ENCODE results near the gene ZNF229. TPM values are rescaled to one million over a fixed set of nuclear protein-coding genes. Genes with fewer than 3 reads are reported as not detected.
"Not testable (repeated sequence)": the region's sequence is repeated elsewhere in the genome, so short reads cannot be mapped to it uniquely, and the experiment has no call there.

ZNF229 gene
- total RNA-seq, result 0.07 and 0.57 TPM in 2 replicates

DNA sequence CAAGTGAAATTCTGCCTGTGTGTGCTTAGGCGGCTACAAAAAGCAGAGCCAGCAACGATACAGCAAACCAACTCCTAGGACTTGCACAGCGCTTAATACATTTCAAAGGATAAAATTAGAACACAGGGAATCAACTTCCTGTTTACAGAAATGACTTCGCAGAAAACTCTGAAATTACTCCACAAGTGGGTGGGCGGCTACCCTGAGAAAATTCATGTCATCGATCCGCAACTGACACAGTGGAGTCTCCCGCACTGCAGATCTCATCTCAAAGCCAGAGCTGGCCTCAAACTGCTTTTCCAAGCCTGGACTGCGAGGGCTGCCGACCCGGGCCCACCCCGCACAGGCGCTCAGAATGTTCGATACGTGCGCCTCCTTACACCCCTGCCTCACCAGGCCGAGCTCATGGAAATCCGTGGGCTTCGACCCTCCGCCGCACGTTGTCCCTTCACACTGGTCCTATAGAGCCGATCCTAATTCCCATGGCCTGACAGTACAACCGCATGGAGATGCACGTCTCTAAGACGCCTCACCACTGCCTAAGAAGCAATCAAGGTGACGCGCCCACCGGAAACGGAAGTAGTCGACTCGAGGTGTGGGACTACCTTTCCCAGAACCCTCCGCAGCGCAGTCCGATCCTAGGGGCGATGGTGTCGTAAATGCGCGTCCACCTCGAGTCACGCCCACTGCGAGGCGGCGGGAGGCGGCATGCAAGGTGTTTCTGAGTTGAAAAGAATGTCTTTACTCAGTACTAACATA, at the start of gene ZNF229:
Gene ZNF229, minus strand, starts transcription at position 557 of the 759 bp plus-strand sequence. CDS start 5,625 bp downstream, outside the sequence.
- intact Hi-C loops (cut with micrococcal nuclease), result no loop called here

DNA sequence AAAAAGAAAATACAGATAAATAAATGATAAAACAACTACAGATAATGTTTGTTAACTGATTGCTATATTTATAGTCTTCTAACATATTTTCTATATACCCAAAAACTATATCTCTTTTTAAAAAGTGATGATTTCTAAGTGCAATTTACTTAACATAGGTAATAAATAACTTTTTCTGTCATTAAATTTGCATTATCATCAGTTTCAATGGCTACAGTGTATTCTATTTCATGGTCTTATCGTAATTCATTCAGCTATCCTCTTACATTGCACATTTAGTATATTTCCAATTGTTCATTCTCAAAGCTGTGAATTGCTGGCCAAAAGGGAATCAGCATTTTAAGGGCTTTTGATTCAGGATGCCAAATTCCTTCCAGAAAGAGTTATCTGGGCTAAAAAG, 48.4 kb upstream of the ZNF229 start:
- intact Hi-C loops (cut with micrococcal nuclease), result no loop called here

GRCh38 chr19:44476559-44477408, 28.5 kb upstream of the ZNF229 start:
- intact Hi-C loops (cut with micrococcal nuclease), result loop anchor here (2.0 kb wide), 1 partner anchor 24 kb away; the partner anchor contains the start of gene ZNF180

- intact Hi-C loops (cut with micrococcal nuclease), result not testable (repeated sequence)
These were observed 20.5 kb upstream of the ZNF229 start for GRCh38 chr19:44468730-44469129.

GRCh38 chr19:44462600-44463286, 14.5 kb upstream of the ZNF229 start:
- intact Hi-C loops (cut with micrococcal nuclease), result not testable (repeated sequence)

DNA sequence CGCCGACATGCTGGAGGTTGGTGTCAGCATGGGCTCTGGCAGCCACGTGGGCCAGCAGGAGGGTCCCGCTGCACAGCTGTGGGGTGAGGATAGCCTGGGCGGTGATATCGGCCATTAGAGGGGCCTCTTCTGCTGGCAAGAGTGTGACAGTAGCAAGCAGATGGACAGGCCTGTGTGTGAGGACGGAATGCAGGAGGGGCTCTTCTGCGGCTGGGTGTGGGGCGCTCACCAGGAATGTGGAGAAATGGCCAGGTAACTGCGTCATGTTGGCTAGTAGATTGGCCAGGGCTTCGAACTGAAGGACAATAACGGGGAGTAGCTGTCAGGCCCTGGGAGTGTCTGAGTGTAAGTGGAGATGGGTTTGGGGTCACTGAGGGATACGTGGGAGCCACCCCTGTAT, 7.7 kb upstream of the ZNF229 start:
- intact Hi-C loops (cut with micrococcal nuclease), result not testable (repeated sequence)

DNA sequence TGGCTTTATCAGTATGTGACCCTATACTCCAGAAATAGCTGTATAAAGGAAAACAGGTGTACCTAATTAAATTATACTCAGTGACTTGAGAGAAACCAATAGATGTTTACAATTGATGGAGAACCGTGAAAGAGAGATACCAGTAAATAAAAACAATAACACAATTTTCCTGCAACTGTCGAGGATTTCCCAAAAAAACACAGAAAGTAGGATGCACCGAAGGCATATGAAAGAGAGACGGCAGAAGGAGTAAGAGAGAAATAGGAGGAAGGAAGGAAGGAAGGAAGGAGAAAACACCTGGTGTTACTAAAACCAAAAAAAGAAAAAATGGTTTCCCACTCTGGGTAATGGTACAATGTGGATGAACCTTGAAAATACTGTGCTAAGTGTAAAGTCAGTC, 6.8 kb upstream of the ZNF229 start:
- intact Hi-C loops (cut with micrococcal nuclease), result no loop called here

- intact Hi-C loops (cut with micrococcal nuclease), result no loop called here
These were observed 4.1 kb upstream of the ZNF229 start for GRCh38 chr19:44452367-44452766.

DNA sequence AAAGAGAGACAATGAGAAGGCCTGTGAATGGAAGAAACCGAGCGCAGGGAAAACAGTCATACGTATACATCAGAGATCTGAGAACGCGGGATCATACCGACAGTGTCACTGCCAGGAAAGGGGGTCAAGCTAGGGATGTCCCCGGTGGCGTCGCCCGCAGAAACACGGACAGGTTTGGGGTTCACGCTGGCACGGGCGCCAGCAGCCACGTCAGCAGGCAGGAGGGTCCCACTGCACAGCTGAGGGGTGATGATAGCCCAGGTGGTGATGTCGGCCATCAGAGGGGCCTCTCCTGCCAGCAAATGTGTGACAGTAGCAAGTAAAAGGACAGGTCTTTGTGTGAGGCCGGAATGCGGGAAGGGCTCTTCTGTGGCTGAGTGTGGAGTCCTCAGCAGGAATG, 3.4 kb upstream of the ZNF229 start:
- intact Hi-C loops (cut with micrococcal nuclease), result no loop called here

DNA sequence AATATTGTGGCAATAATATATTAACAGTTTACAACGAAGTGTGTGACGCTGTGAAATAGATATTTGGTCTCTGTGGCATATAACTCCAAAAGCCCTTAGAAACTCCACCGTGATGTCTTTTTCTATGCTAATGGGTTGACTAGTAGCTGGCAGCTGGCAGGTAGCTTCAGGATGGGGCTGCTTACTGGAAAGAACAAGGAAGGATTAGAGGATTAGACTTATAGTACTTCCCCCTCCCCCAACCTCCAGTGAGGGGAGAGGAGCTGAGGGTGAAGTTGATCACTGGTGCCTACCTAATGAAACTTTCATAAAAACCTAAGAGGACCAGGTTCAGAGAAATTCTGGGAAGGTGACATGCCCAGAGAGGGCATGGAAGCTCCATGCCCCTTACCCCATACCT, 9.8 kb downstream of the ZNF229 start:
- intact Hi-C loops (cut with micrococcal nuclease), result no loop called here

- intact Hi-C loops (cut with micrococcal nuclease), result no loop called here
These were observed 12.8 kb downstream of the ZNF229 start for GRCh38 chr19:44435441-44435840.

DNA sequence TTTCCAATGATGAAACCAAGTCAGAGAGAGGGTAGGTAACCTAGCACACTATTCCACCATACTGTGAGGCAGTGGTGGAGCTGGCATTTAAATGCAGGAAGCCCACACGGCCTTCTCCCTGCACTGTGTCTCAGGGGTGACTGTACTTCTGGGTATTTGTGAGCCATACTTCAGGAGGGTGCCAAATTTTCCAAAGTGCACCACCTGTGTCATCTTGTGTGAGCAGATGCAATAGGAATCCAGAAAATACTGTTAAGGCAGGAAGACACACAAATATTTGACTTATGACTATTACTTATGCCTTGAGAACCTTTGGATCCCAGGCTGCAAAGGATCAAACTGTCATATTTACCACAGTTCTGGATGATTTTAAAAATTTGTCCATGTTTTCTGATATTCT, 17.3 kb downstream of the ZNF229 start:
- intact Hi-C loops (cut with micrococcal nuclease), result no loop called here

GRCh38 chr19:44415553-44415952, 32.7 kb downstream of the ZNF229 start:
- intact Hi-C loops (cut with micrococcal nuclease), result not testable (repeated sequence)

DNA sequence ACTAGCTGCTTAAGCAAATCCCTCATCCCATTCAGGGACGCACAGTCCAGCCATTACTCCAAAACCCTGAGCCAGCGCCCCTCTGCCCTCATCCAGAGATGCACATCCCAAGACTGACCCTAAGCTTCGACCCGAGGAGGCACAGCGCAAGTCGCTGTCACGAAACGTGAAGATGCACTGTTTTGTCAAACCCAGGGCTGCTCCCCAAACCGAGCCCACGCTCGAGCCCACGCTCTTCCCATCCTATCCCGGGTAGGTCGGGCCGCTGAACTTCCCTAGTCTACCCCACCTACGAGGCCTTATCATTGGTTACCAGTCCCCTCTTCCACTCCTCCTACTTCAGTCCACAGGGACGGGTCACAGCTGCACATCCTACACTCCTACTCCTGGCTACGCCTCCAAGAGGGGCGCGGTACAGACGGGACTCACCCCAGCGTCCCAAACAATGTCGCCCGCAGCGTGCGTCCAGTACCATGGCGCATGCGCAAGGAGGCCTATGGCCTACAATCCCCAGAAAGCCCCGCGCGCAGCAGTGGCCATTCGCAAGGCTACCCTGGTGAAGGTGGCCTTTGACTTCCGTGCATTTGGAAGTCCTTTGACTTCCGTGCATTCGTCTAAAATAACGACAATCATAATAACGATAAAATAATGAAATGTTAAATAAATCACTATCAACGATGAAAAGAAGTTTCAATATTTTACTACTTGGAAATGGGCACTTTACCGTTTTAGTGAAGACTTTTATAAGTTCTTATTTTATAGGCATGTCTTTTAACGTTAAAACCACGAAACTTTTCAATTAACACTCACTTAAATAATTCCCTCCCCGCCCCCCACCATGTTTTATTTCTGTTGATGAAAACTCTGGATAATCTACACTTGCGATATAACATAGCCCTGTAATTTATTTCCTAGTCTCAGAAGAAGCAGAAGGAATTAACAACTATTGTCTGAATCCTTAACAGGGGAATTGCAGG, 46.8 kb downstream of the ZNF229 start, which contains the start of gene ZNF285:
Gene ZNF285, minus strand, starts transcription at position 470 of the 977 bp plus-strand sequence. CDS start 4,395 bp downstream, outside the sequence.
- intact Hi-C loops (cut with micrococcal nuclease), result no loop called here

DNA sequence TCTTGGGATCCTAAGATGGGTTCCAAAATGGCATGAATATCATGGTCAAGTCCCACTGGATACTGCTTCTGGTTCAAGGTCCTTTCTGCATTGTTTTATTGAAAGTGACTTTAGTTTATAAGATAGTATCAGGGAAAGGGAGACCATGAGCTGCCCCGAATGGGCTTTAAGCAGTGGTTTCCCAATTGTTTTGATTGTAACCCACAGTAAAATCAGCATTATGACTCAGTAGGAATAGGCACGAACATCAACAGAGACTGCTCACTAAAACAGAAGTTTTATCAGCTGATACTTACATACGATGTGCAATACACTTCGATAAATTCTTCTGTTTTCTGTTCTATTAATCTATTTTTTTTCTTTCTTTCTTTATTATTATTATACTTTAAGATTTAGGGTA, 59.0 kb downstream of the ZNF229 start:
- intact Hi-C loops (cut with micrococcal nuclease), result not testable (repeated sequence)

Other genes with a start within 250 kb of the ZNF229 start
- gene ZNF227, start 235.9 kb downstream of the ZNF229 start, total RNA-seq, result 24.8 and 26.3 TPM in 2 replicates
- gene ZNF233, start 188.6 kb downstream of the ZNF229 start, total RNA-seq, result 0.41 TPM in 1 of 2 replicates, not detected in the other
- gene ZNF235, start 143.4 kb downstream of the ZNF229 start, total RNA-seq, result 4.2 and 5.3 TPM in 2 replicates
- not detected in 2 replicates for gene ZNF112, start 91.8 kb downstream of the ZNF229 start, total RNA-seq
- gene ZNF285, start 46.9 kb downstream of the ZNF229 start, total RNA-seq, result 0.18 and 0.32 TPM in 2 replicates
- 9.8 and 11.8 TPM in 2 replicates for gene ZNF180, start 52.0 kb upstream of the ZNF229 start, total RNA-seq
- gene CEACAM20, start 81.2 kb upstream of the ZNF229 start, total RNA-seq, result not detected in 2 replicates
- not detected in 2 replicates for gene IGSF23, start 165.1 kb upstream of the ZNF229 start, total RNA-seq
- gene PVR, start 195.4 kb upstream of the ZNF229 start, total RNA-seq, result 7.0 and 7.9 TPM in 2 replicates
- 0.68 and 0.75 TPM in 2 replicates for gene CEACAM19, start 223.0 kb upstream of the ZNF229 start, total RNA-seq

All from T-helper 2 cell treated with Interferon-gamma antibody and Interleukin-4, amounts not matched to agents 100 ng/mL and 5 ng/mL, for 36 hours (primary cell).